Activated CD4-positive, alpha-beta T cell treated with anti-CD3 and anti-CD28 coated beads, Interleukin-2, amount 10 ng/mL, durations not matched to agents 24 days and 14 days (primary cell): ENCODE results near the gene PARP11. TPM values are rescaled to one million over a fixed set of nuclear protein-coding genes. Genes with fewer than 3 reads are reported as not detected.

Experiments used
- DNase-seq: peaks from one replicate; pipeline ENCODE4 v3.0.0; 2022
- H3K27ac Mint-ChIP-seq: one replicate; pipeline ENCODE4 v1.8.0; 2022; ENCODE audit warnings: mild to moderate bottlenecking, mixed read lengths
- H3K27me3 Mint-ChIP-seq: one replicate; pipeline ENCODE4 v1.8.0; 2022; ENCODE audit warnings: mixed read lengths
- H3K36me3 Mint-ChIP-seq: one replicate; pipeline ENCODE4 v1.8.0; 2022; ENCODE audit warnings: low read depth, mild to moderate bottlenecking, mixed read lengths
- H3K4me1 Mint-ChIP-seq: one replicate; pipeline ENCODE4 v1.8.0; 2021; ENCODE audit warnings: mixed read lengths
- H3K4me3 Mint-ChIP-seq: one replicate; pipeline ENCODE4 v1.8.0; 2022; ENCODE audit warnings: mild to moderate bottlenecking, moderate library complexity, mixed read lengths
- H3K9me3 Mint-ChIP-seq: one replicate; pipeline ENCODE4 v1.8.0; 2021; ENCODE audit warnings: mixed read lengths
- intact Hi-C: fragments of 100-400 bp; cut with micrococcal nuclease; formaldehyde crosslinking; loops from one replicate; pipeline ENCODE4 v1.15.1; 2023
- total RNA-seq: library from RNA; stranded (reverse); gene quantifications from 2 replicates; pipeline ENCODE4 v1.2.3, GENCODE V29; 2022

Gene PARP11
- total RNA-seq, 1 donor from 2014 or later, result 11.4 TPM

DNA sequence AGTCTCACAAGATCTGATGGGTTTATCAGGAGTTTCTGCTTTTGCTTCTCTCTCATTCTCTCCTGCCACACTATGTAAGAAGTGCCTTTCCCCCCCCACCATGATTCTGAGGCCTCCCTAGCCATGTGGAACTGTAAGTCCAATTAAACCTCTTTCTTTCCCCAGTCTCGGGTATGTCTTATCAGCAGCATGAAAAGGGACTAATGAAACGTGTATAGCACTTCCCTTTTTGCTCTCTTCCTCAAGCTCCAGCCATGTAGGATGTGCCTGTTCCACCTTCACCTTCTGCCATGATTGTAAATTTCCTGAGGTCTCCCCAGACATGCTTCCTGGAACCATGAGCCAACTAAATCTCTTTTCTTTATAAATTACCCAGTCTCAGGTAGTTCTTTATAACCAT, 113.3 kb downstream of the PARP11 start:
- Mint-ChIP-seq H3K27ac (no peak overlapping the region), H3K36me3 (peaks cover 16% of the 10 kb centered on the region), H3K4me1 (peaks cover 7% of the 10 kb centered on the region), H3K9me3 (no peaks in the 10 kb centered on the region), H3K27me3 (no peaks in the 10 kb centered on the region), H3K4me3 (no peak overlapping the region)
- DNase-seq, result peak; percentile 29
- intact Hi-C loops, result loop anchor here (10.0 kb wide), 1 partner anchor 965 kb away; the partner anchor contains the start of gene FKBP4

Other genes starting within 250 kb of the PARP11 start
- 26.6 and 27.0 TPM in 2 replicates for gene CRACR2A, start 120.3 kb downstream of the PARP11 start, total RNA-seq